SK-N-MC (cell line): ENCODE data around the gene SPATA18.

Source experiments
- DNase-seq: peaks from one replicate; pipeline ENCODE4 v3.0.0-alpha.2; 2011; ENCODE audit warnings: low read depth, low spot score
- H3K27ac ChIP-seq: fragments of 200-600 bp; sonication (generic); 2 replicates; pipeline ENCODE4 v1.5.1; 2016; ENCODE audit warnings: mixed run types
- H3K36me3 ChIP-seq: fragments of 200-600 bp; sonication (generic); 2 replicates; pipeline ENCODE4 v1.6.1; 2017; ENCODE audit warnings: antibody characterized with exemption, low read length, mixed read lengths; ENCODE audit not compliant: insufficient read depth
- H3K4me3 ChIP-seq: fragments of 200-600 bp; sonication (generic); 2 replicates; pipeline ENCODE4 v1.5.1; 2016
- H3K9ac ChIP-seq: fragments of 200-600 bp; sonication (generic); 2 replicates; pipeline ENCODE4 v1.8.0; 2017; ENCODE audit warnings: mixed run types, mixed read lengths; ENCODE audit not compliant: insufficient read length
- H3K9me3 ChIP-seq: fragments of 200-600 bp; sonication (generic); 2 replicates; pipeline ENCODE4 v1.6.1; 2017; ENCODE audit warnings: low read depth, mild to moderate bottlenecking, antibody characterized with exemption, low read length, moderate library complexity, mixed read lengths
- EZH2 ChIP-seq: fragments of 200-600 bp; sonication (generic); IDR thresholded peaks from one replicate; pipeline ENCODE4 v1.6.1; 2017; ENCODE audit warnings: antibody characterized with exemption
- FOXP2 ChIP-seq: optimal IDR thresholded peaks from 2 replicates; pipeline ENCODE3; 2011; ENCODE audit warnings: mild to moderate bottlenecking, moderate library complexity; ENCODE audit not compliant: insufficient read depth; ENCODE audit errors: extremely low read length, control extremely low read depth
- POLR2AphosphoS5 ChIP-seq: IDR thresholded peaks from 2 replicates; pipeline ENCODE4 v1.6.1; 2012; ENCODE audit warnings: mild to moderate bottlenecking, low read depth, low read length, borderline replicate concordance

Gene SPATA18

GRCh38 chr4:52017814-52018213 is 33.3 kb upstream of the SPATA18 start:
- no peak overlapping the region for H3K9ac ChIP-seq
- H3K9me3 ChIP-seq, result no peaks in the 10 kb centered on the region
- H3K4me3 ChIP-seq, result no peak overlapping the region
- H3K27ac ChIP-seq, result no peak overlapping the region
- no peak for TF ChIP-seq EZH2
- TF ChIP-seq FOXP2, result no peak
- no peak for TF ChIP-seq POLR2AphosphoS5
- H3K36me3 ChIP-seq, result peaks cover 7% of the 10 kb centered on the region; the same call in 1 of the 2 replicates
- no peak for DNase-seq

DNA sequence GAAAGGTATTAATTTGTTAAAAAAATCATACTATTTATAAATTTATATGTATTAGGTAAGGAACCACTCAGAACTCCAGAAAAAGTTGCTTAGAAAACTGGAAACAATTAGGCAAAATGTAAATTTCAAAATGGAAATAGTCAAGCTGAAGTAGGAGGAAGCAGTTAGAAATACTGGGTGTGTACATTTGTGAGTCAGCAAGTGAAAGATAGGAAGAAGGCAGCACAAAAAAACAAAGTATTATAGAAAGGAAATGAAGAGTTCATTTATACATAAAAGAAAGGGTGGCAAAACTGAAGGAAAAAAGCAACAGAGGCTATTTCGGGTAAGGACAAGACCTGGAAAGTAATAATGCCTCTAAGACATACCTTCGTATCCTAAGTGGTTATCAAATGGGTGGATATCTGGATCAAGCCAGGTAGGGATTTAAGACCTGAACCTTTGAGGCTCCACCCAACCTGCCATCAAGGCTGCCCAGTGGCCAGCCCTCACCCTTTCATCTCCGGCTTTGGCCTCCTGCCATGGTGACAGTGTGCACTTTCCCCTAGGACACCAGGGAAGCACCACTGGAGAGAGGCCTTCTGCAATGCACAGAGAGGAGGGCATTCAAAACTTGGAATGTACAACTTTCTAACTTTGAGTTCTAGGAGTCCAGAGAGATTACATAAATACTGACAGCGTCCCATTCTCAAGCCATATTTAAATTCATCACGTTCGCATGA is 31.0 kb upstream of the SPATA18 start, which contains the start of gene LRRC66:
TSS of gene LRRC66 (minus strand) at position 428 of the 722 bp plus-strand sequence. CDS start 2,750 bp downstream, outside the sequence.
- no peak within 1 kb of the TSS for H3K9ac ChIP-seq
- TF ChIP-seq POLR2AphosphoS5 (no peak), EZH2 (no peak), FOXP2 (no peak)
- H3K27ac ChIP-seq, result no peak within 1 kb of the TSS
- no peaks in the 10 kb centered on the region for H3K9me3 ChIP-seq
- peaks cover 17% of the 10 kb centered on the region for H3K36me3 ChIP-seq
- no peak within 1 kb of the TSS for H3K4me3 ChIP-seq
- DNase-seq, result no peak

- Histone ChIP-seq H3K4me3 (no peak overlapping the region), H3K9me3 (no peaks in the 10 kb centered on the region), H3K9ac (no peak overlapping the region), H3K27ac (no peak overlapping the region), H3K36me3 (peaks cover 32% of the 10 kb centered on the region)
- TF ChIP-seq FOXP2, result no peak
- no peak for TF ChIP-seq POLR2AphosphoS5
- TF ChIP-seq EZH2, result no peak
- DNase-seq, result no peak
These were observed 22.1 kb upstream of the SPATA18 start for GRCh38 chr4:52028970-52029369.

GRCh38 chr4:52032005-52032404 is 19.1 kb upstream of the SPATA18 start:
- TF ChIP-seq FOXP2 (no peak), POLR2AphosphoS5 (no peak), EZH2 (no peak)
- Histone ChIP-seq H3K4me3 (no peak overlapping the region), H3K27ac (no peak overlapping the region), H3K9me3 (no peaks in the 10 kb centered on the region), H3K36me3 (peaks cover 21% of the 10 kb centered on the region), H3K9ac (no peak overlapping the region)
- no peak for DNase-seq

DNA sequence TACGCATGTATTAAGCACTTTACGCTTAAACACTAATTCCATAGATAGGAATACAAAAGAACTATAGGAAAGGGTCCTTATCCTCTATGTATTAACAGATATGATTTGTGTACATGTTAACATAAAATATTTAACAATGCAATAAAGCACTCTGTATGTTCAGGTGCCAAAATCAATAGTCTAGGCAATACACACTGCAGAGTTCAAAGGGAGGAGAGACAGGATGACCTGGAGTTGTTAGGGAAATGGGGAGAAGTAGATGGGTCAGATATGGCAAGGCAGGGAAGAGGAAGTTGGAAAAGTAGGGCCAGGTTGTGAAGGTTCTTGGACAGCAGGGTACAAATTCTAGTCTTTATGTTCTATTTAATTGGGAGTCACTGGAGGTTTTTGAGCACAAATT is 15.9 kb upstream of the SPATA18 start:
- H3K9ac ChIP-seq, result no peak overlapping the region
- TF ChIP-seq FOXP2, result no peak
- TF ChIP-seq POLR2AphosphoS5, result no peak
- TF ChIP-seq EZH2, result no peak
- peaks cover 6% of the 10 kb centered on the region; the same call in 1 of the 2 replicates for H3K36me3 ChIP-seq
- no peak overlapping the region for H3K27ac ChIP-seq
- DNase-seq, result no peak
- no peak overlapping the region for H3K4me3 ChIP-seq
- no peaks in the 10 kb centered on the region for H3K9me3 ChIP-seq

GRCh38 chr4:52036886-52037530 is 14.1 kb upstream of the SPATA18 start:
- DNase-seq, result no peak
- no peaks in the 10 kb centered on the region for H3K9me3 ChIP-seq
- H3K4me3 ChIP-seq, result peak overlapping the region; percentile 93
- TF ChIP-seq FOXP2 (no peak), EZH2 (no peak), POLR2AphosphoS5 (no peak)
- H3K9ac ChIP-seq, result peak overlapping the region; percentile 74
- H3K27ac ChIP-seq, result no peak overlapping the region
- H3K36me3 ChIP-seq, result peaks cover 6% of the 10 kb centered on the region; the same call in 1 of the 2 replicates

GRCh38 chr4:52037689-52038102 is 13.4 kb upstream of the SPATA18 start:
- Histone ChIP-seq H3K27ac (no peak overlapping the region), H3K9me3 (no peaks in the 10 kb centered on the region), H3K9ac (peak overlapping the region; percentile 74), H3K4me3 (peak overlapping the region; percentile 93), H3K36me3 (peaks cover 5% of the 10 kb centered on the region; the same call in 1 of the 2 replicates)
- no peak for DNase-seq
- TF ChIP-seq FOXP2 (no peak), EZH2 (no peak), POLR2AphosphoS5 (no peak)

DNA sequence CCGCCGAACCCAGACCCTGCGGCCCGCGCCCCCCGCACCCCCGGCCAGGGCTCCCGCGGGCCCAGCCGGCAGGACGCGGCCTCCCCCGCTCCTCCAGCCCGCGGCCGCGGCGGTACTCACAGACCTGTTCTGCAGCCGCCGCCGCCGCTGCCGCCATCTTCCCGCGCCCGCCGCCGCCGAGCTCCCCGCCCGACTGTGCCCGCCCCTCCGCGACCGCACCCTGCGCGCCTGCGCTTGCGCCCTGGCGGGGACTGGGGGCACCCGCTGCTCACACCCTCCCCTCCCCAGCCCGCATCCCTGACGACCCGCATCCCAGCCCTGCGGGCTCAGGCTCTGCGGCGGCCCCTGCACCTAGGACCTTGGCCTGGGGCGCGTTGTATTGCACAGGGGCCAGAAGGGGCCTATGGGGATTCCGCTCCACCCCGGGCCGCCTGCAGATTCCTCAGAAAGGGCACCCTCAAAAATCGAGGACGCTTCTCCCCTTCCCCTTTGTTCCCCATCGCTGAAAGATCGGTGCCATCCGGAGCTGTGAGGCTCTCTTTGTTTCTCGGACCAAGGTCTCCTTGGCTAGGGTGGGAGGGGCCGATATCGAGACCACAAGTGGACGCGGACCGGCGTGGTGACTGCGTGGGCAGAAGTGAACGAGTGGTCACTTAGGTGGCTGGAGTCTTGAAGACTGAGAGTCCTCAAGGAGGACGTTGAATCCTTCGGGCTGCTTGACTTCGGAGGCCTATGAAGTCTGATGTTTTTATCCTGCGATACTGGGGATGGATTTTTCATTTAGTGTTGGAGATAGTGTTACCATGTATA is 12.8 kb upstream of the SPATA18 start, which contains the start of gene SGCB:
TSS of gene SGCB (minus strand) at position 197 of the 810 bp plus-strand sequence. CDS start at position 157, 40 bp downstream.
- Histone ChIP-seq H3K9ac (peak within 1 kb of the TSS; percentile 74), H3K4me3 (peak within 1 kb of the TSS; percentile 93), H3K36me3 (peaks cover 2% of the 10 kb centered on the region; the same call in 1 of the 2 replicates), H3K9me3 (no peaks in the 10 kb centered on the region), H3K27ac (no peak within 1 kb of the TSS)
- DNase-seq, result no peak
- peak; percentile 59; the same call in 1 of the 2 replicates for TF ChIP-seq POLR2AphosphoS5
- no peak for TF ChIP-seq FOXP2
